NCI-H774 (cell line): Measurements from ENCODE around the gene C2orf80.
"Not testable (repeated sequence)": the region's sequence is repeated elsewhere in the genome, so short reads cannot be mapped to it uniquely, and the experiment has no call there.

Source experiments
- DNase-seq: peaks from one replicate; lab custom pipeline; 2025; lab: John Stamatoyannopoulos, UW

Gene C2orf80

GRCh38 chr2:208135794-208136715 is 53.8 kb downstream of the C2orf80 start:
- no peak for DNase-seq

- DNase-seq: no peak
These were observed 54.8 kb downstream of the C2orf80 start for GRCh38 chr2:208134928-208135586.

- DNase-seq: no peak
These were observed 59.1 kb downstream of the C2orf80 start for GRCh38 chr2:208130712-208131110.

- DNase-seq: no peak
These were observed 59.8 kb downstream of the C2orf80 start, which contains the start of gene CRYGC for GRCh38 chr2:208129744-208130711. CRYGC (minus strand) TSS chr2:208129828; CDS start chr2:208129792, 36 bp downstream.

GRCh38 chr2:208128136-208128535 is 61.7 kb downstream of the C2orf80 start:
- no peak for DNase-seq

- no peak for DNase-seq
These were observed 62.7 kb downstream of the C2orf80 start for GRCh38 chr2:208127090-208127489.

- DNase-seq: no peak
These were observed 64.6 kb downstream of the C2orf80 start for GRCh38 chr2:208125251-208125650.

- not testable (repeated sequence) for DNase-seq
These were observed 65.7 kb downstream of the C2orf80 start, which contains the start of gene CRYGD for GRCh38 chr2:208124013-208124715. CRYGD (minus strand) TSS chr2:208124524; CDS start chr2:208124473, 51 bp downstream.

GRCh38 chr2:208122248-208122647 is 67.6 kb downstream of the C2orf80 start:
- no peak for DNase-seq

GRCh38 chr2:208118918-208119317 is 70.9 kb downstream of the C2orf80 start:
- DNase-seq: no peak

- DNase-seq: not testable (repeated sequence)
These were observed 72.4 kb downstream of the C2orf80 start for GRCh38 chr2:208117390-208117789.
